Gastrocnemius medialis (tissue), 4 donors: Measurements from ENCODE around the gene NOVA2. TPM values are rescaled to one million over a fixed set of nuclear protein-coding genes. Genes with fewer than 3 reads are reported as not detected.

Experiments used
- ATAC-seq, 2 donors: fragments of 150-250 bp; one replicate each; pipeline ENCODE4 v1.9.1; 2016
- DNase-seq, 2 donors: peaks; one replicate each; pipeline ENCODE4 v3.0.0-alpha.2; 2019
- H3K27ac ChIP-seq, 4 donors: fragments of 200-600 bp; sonication (generic); 1 replicate in 1 of 4; 2 replicates in 3 of 4; pipeline ENCODE4 v1.5.1; 2016 to 2018; ENCODE audit warnings: mild to moderate bottlenecking in 2 of 4, moderate library complexity in 1 of 4
- H3K27me3 ChIP-seq, 3 donors: fragments of 200-600 bp; sonication (generic) in 2 of 3; 1 replicate in 1 of 3; 2 replicates in 2 of 3; pipeline versions ENCODE4 v1.5.1 to v1.6.0; 2016 to 2019; ENCODE audit warnings: mild to moderate bottlenecking in 1 of 3, moderate library complexity in 1 of 3
- H3K36me3 ChIP-seq, 2 donors: fragments of 200-600 bp; sonication (generic) in 1 of 2; one replicate each; pipeline ENCODE4 v1.5.1; 2017 to 2018
- H3K4me1 ChIP-seq, 2 donors: fragments of 200-600 bp; sonication (generic) in 1 of 2; one replicate each; pipeline ENCODE4 v1.5.1; 2016 to 2017; ENCODE audit warnings: mild to moderate bottlenecking in 2 of 2
- H3K4me3 ChIP-seq, 4 donors: fragments of 200-600 bp; sonication (generic) in 3 of 4; 1 replicate in 1 of 4; 2 replicates in 3 of 4; pipeline ENCODE4 v1.5.1; 2016 to 2019; ENCODE audit warnings: mild to moderate bottlenecking in 2 of 4
- H3K9me3 ChIP-seq, 3 donors: fragments of 200-600 bp; sonication (generic) in 2 of 3; 1 replicate in 1 of 3; 2 replicates in 2 of 3; pipeline ENCODE4 v1.5.1; 2016 to 2019
- CTCF ChIP-seq, 5 experiments: fragments of 450-650 bp in 3 of 5; fragments of 200-600 bp in 2 of 5; sonication (generic) in 2 of 5; IDR thresholded peaks in 4 of 5; conservative IDR thresholded peaks in 1 of 5; 1 replicate in 4 of 5; 2 replicates in 1 of 5; pipeline ENCODE4 v1.5.1; 2016 to 2019; ENCODE audit warnings: antibody characterized with exemption in 5 of 5, mild to moderate bottlenecking in 3 of 5, moderate library complexity in 3 of 5
- POLR2A ChIP-seq, 2 donors: fragments of 450-650 bp; IDR thresholded peaks; one replicate each; pipeline ENCODE4 v1.6.1; 2017; ENCODE audit warnings: antibody characterized with exemption in 2 of 2, mild to moderate bottlenecking in 2 of 2, moderate library complexity in 2 of 2
- in situ Hi-C, 4 donors: fragments of 200-750 bp; cut with MboI; loops; one replicate each; pipeline versions ENCODE4 v1.15.0 to v1.8.0; 2017; ENCODE audit warnings: low sequenced_read_pairs in 4 of 4
- intact Hi-C: fragments of 100-400 bp; cut with DNase I; formaldehyde crosslinking; loops from one replicate; pipeline ENCODE4 v1.15.1; 2023; ENCODE audit warnings: low total_unique reads
- total RNA-seq, 4 donors: library from RNA; depleted of rRNA; stranded (reverse); fragments of >200 nt; gene quantifications; one replicate each; pipeline versions ENCODE4 v1.1.0 to v1.2.3, GENCODE V29; 2016

The NOVA2 gene
- total RNA-seq, 4 donors from 2014 or later, result 0.44 to 1.1 (median 0.49) TPM

- ATAC-seq (no peak), DNase-seq (no peak)
- in situ Hi-C loops, result no loop called here
- Histone ChIP-seq H3K36me3 (no peaks in the 10 kb centered on the region), H3K27ac (no peak within 1 kb of the TSS), H3K4me3 (no peak within 1 kb of the TSS), H3K27me3 (peaks cover 4 to 14% (median 8%) of the 10 kb centered on the region in 3 donors), H3K4me1 (no peaks in the 10 kb centered on the region), H3K9me3 (no peaks in the 10 kb centered on the region)
- intact Hi-C loops, result no loop called here
- TF ChIP-seq POLR2A (IDR thresholded peaks at IDR 0.05) (no peak), CTCF (IDR thresholded peaks at IDR 0.05 in 4 of 5, conservative IDR thresholded peaks at IDR 0.05 in 1 of 5) (no peak)
These were observed 59.5 kb downstream of the NOVA2 start, which contains the start of gene NANOS2 for GRCh38 chr19:45913874-45914830. Gene NANOS2 (minus strand): TSS chr19:45914778. CDS start chr19:45914693, 85 bp downstream.

- ATAC-seq (no peak), DNase-seq (no peak)
- H3K4me3 ChIP-seq, result no peak overlapping the region
- no peaks in the 10 kb centered on the region for H3K4me1 ChIP-seq
- TF ChIP-seq CTCF (IDR thresholded peaks at IDR 0.05 in 4 of 5, conservative IDR thresholded peaks at IDR 0.05 in 1 of 5), result no peak
- no peak for TF ChIP-seq POLR2A (IDR thresholded peaks at IDR 0.05)
- H3K9me3 ChIP-seq, result no peaks in the 10 kb centered on the region
- H3K27me3 ChIP-seq, result peaks cover 1 to 10% (median 8%) of the 10 kb centered on the region in 3 donors
- no peak overlapping the region for H3K27ac ChIP-seq
- in situ Hi-C loops (no loop called here), intact Hi-C loops (no loop called here)
- H3K36me3 ChIP-seq, result no peaks in the 10 kb centered on the region
These were observed 62.4 kb downstream of the NOVA2 start for GRCh38 chr19:45911291-45911690.

- no peak for TF ChIP-seq CTCF (IDR thresholded peaks at IDR 0.05 in 4 of 5, conservative IDR thresholded peaks at IDR 0.05 in 1 of 5)
- TF ChIP-seq POLR2A (IDR thresholded peaks at IDR 0.05), result no peak
- no peak for DNase-seq
- H3K4me1 ChIP-seq, result no peaks in the 10 kb centered on the region
- intact Hi-C loops, result loop anchor here (10.0 kb wide), 1 partner anchor 1576 kb away; the partner anchor contains the start of gene KPTN
- peaks cover 0 to 10% (median 8%) of the 10 kb centered on the region in 3 donors for H3K27me3 ChIP-seq
- no peaks in the 10 kb centered on the region for H3K36me3 ChIP-seq
- no peaks in the 10 kb centered on the region for H3K9me3 ChIP-seq
- no peak overlapping the region for H3K27ac ChIP-seq
- H3K4me3 ChIP-seq, result no peak overlapping the region
- in situ Hi-C loops, result no loop called here
- ATAC-seq, result no peak
These were observed 64.7 kb downstream of the NOVA2 start for GRCh38 chr19:45908956-45909355.

- in situ Hi-C loops (no loop called here), intact Hi-C loops (loop anchor here (10.0 kb wide), 1 partner anchor 1579 kb away; the partner anchor contains the start of gene KPTN)
- no peak overlapping the region for H3K4me3 ChIP-seq
- no peak overlapping the region for H3K27ac ChIP-seq
- H3K4me1 ChIP-seq, result peaks cover 4 to 11% of the 10 kb centered on the region in 2 donors
- H3K9me3 ChIP-seq, result no peaks in the 10 kb centered on the region
- TF ChIP-seq CTCF (IDR thresholded peaks at IDR 0.05 in 4 of 5, conservative IDR thresholded peaks at IDR 0.05 in 1 of 5), result no peak
- TF ChIP-seq POLR2A (IDR thresholded peaks at IDR 0.05), result no peak
- DNase-seq (no peak), ATAC-seq (no peak)
- no peaks in the 10 kb centered on the region for H3K27me3 ChIP-seq
- no peaks in the 10 kb centered on the region for H3K36me3 ChIP-seq
These were observed 67.4 kb downstream of the NOVA2 start for GRCh38 chr19:45906221-45906620.
